Mononuclear cell (primary cell): ENCODE data around the gene PDLIM3. TPM values are rescaled to one million over a fixed set of nuclear protein-coding genes. Genes with fewer than 3 reads are reported as not detected.

Experiments
- H3K27me3 ChIP-seq: 2 replicates; pipeline ENCODE4 v1.6.0; 2011; ENCODE audit warnings: low read length, control low read depth; ENCODE audit not compliant: insufficient read depth
- H3K4me1 ChIP-seq: 2 replicates; pipeline ENCODE4 v1.5.1; 2011; ENCODE audit warnings: mild to moderate bottlenecking, low read length, control low read depth; ENCODE audit not compliant: insufficient read depth
- H3K4me3 ChIP-seq: 2 replicates; pipeline ENCODE4 v1.5.1; 2011; ENCODE audit warnings: mild to moderate bottlenecking, low read length, moderate library complexity
- H3K9me3 ChIP-seq: 2 replicates; pipeline ENCODE4 v1.5.1; 2011; ENCODE audit warnings: low read depth, mild to moderate bottlenecking, control low read depth, low read length
- total RNA-seq: library from RNA; depleted of rRNA; stranded (reverse); fragments of >200 nt; gene quantifications from one replicate; pipeline ENCODE4 v1.2.3, GENCODE V29; 2012

The PDLIM3 gene, protein sequence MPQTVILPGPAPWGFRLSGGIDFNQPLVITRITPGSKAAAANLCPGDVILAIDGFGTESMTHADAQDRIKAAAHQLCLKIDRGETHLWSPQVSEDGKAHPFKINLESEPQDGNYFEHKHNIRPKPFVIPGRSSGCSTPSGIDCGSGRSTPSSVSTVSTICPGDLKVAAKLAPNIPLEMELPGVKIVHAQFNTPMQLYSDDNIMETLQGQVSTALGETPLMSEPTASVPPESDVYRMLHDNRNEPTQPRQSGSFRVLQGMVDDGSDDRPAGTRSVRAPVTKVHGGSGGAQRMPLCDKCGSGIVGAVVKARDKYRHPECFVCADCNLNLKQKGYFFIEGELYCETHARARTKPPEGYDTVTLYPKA
- total RNA-seq = 0.10 TPM

DNA sequence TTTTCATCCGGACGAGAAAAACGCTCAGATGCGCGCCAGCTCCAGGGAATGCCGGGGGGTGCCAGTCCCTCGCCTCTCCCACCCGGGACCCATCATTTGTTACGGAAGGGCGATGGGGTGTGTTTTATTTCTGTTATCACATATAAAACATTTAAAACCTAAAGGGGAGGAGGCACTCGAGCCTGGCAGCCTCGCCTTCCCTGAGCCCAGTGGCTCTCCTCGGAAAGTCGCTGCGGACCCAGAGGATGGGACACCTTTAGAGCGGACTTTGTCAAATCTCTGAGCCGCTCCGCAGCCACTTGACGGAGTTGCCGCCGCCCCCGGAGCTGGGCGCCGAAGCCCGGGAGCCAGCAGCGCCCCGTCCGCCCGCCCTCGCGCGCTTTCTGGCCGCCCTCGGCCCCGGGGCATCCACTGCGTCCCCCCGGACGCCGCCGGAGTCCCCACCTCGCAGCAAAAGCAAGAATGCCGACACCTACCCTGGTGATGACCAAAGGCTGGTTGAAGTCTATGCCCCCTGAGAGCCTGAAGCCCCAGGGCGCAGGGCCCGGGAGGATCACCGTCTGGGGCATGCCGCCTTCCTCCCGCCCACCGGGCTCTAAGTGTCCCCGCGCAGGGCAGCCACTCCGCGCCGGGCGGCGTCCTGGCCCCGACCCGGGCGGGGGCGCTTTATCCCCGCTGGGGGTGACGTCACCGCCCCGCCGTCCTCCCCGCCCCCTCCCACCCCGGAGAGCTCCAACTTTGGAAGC lies at the start of gene PDLIM3:
PDLIM3 (minus strand) TSS at position 642 of the 746 bp plus-strand sequence; CDS start at position 569, 73 bp downstream.
- Histone ChIP-seq H3K27me3 (peaks cover 75% of the 10 kb centered on the region), H3K9me3 (no peaks in the 10 kb centered on the region), H3K4me3 (no peak within 1 kb of the TSS), H3K4me1 (peaks cover 4% of the 10 kb centered on the region)

- no peaks in the 10 kb centered on the region for H3K9me3 ChIP-seq
- H3K4me1 ChIP-seq = peaks cover 4% of the 10 kb centered on the region
- no peak overlapping the region for H3K4me3 ChIP-seq
- H3K27me3 ChIP-seq = peaks cover 37% of the 10 kb centered on the region
These were observed 48.5 kb upstream of the PDLIM3 start for GRCh38 chr4:185583813-185584212.

- Histone ChIP-seq H3K27me3 (peaks cover 30% of the 10 kb centered on the region), H3K9me3 (no peaks in the 10 kb centered on the region), H3K4me1 (peaks cover 4% of the 10 kb centered on the region), H3K4me3 (no peak overlapping the region)
These were observed 47.5 kb upstream of the PDLIM3 start for GRCh38 chr4:185582651-185583400.

DNA sequence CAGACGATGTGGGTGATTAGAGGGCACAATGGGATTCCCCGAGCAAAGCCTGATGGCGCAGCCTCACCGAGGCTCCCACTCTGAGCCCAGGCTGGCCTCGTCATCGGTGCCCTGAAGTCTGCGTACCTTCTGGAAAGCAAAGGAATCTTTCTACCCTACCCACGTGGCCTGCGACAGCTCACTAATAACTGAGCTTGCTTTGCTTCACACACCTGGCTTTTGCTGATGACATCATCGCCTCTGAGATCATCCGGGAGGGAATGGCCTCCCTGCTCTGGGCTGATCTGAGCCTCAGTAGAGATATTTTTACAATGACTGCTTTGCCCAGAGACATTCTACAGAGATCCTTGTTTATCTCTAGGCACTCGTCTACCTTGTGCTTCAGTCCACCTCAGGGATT lies 45.4 kb upstream of the PDLIM3 start:
- H3K27me3 ChIP-seq = peaks cover 9% of the 10 kb centered on the region
- H3K4me3 ChIP-seq = no peak overlapping the region
- no peaks in the 10 kb centered on the region for H3K9me3 ChIP-seq
- H3K4me1 ChIP-seq = no peaks in the 10 kb centered on the region

DNA sequence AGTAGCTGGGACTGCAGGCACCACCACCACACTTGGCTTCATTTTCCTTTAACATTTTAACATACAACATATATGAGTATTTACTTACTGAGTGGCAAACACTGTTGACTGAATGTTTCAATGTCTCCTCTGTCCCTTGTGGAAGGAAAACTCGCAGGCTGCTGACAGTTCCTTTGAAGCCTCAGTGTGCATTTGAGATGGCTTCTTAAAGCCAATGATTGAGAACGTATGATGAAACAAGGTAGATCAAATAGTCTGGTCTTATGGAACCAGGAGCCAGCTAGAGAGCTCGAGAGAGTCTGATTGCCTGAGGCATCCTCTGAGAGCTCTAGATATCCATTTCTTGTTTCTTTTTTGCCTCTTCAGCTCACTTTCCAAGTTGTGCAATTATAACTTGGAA lies 43.0 kb upstream of the PDLIM3 start:
- no peaks in the 10 kb centered on the region for H3K9me3 ChIP-seq
- H3K27me3 ChIP-seq = no peaks in the 10 kb centered on the region
- no peak overlapping the region for H3K4me3 ChIP-seq
- H3K4me1 ChIP-seq = no peaks in the 10 kb centered on the region

- no peaks in the 10 kb centered on the region for H3K9me3 ChIP-seq
- H3K27me3 ChIP-seq = no peaks in the 10 kb centered on the region
- no peak overlapping the region for H3K4me3 ChIP-seq
- H3K4me1 ChIP-seq = no peaks in the 10 kb centered on the region
These were observed 41.9 kb upstream of the PDLIM3 start for GRCh38 chr4:185576962-185577950.

DNA sequence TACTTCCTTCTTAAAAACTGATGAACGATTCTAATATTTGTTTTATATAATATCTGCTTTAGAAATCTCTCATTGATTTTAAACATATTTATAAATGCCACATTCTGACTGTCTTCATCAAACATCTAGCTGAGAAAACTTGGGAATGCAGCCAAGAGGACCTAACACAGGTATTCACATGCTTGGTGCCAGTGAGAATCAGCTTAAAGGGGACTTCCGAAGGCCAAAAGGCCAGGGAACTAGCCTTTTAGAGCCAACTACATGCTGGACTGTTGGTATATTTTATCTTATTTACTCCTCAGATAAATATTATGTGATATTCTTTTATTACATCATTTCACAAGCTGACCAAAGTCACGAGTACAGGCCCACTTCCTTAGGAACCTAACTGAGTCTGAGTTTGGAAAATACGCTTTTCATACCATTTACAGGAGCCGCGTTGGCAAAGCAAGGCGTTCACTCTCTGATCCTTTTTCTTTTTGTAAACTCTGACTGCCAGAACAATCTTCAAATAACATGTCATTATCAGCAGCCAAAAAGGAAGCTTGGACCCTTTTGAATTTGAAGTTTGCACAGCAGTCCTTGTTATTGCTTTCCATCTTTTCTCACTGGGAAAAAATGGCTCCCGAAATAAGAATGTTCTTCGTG lies 41.1 kb upstream of the PDLIM3 start:
- H3K27me3 ChIP-seq = no peaks in the 10 kb centered on the region
- no peak overlapping the region for H3K4me3 ChIP-seq
- no peaks in the 10 kb centered on the region for H3K9me3 ChIP-seq
- no peaks in the 10 kb centered on the region for H3K4me1 ChIP-seq

DNA sequence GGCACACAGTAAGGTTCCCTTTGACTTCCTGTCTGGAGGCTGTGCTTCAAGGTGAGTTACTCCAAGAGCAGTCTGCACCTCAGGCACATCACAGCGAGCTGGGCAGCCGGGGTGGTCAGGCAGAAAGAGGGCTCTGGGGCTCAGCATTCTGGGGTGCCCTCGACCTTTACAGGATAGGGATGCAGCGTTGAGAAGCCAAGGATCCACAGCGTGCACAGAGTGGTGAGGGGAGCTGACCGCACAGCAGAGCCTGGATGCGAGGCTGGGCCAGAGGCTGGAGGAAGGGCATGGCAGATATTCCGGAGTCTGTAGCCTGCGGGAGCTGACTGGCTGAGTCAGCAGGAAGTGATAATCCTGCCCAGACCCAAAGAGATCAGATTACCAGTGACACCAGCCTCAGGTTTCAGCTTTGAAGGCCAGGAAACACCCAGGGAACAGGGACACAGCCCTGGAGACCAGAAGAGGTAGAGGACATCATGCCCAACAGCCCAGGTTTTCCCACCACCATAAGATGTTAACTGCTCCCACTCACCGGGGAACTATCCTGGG lies 38.4 kb upstream of the PDLIM3 start:
- Histone ChIP-seq H3K9me3 (no peaks in the 10 kb centered on the region), H3K4me1 (no peaks in the 10 kb centered on the region)

DNA sequence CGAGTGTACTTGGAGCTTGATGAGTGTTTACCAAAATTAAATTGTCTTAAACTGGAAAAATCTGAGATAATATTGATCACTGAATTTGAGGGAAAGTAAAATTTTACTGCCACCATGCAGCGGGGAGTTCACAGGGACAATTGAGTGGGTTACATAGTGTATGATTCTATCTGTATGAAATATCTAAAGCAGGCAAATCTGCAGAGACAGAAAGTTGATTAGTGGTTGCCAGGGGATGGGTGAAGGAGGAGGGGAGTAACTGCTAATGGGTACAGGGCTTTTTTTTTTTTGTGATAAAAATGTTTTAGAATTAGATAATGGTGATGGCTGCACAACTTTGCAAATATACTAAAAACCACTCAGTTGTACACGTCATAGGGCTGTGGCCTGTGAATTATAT lies 35.4 kb upstream of the PDLIM3 start:
- H3K4me1 ChIP-seq = no peaks in the 10 kb centered on the region
- no peak overlapping the region for H3K4me3 ChIP-seq
- H3K9me3 ChIP-seq = no peaks in the 10 kb centered on the region
- no peaks in the 10 kb centered on the region for H3K27me3 ChIP-seq

More for the DNA sequence above, 38.4 kb upstream of the PDLIM3 start:
- Histone ChIP-seq H3K4me3 (no peak overlapping the region), H3K27me3 (no peaks in the 10 kb centered on the region)

- H3K9me3 ChIP-seq = no peaks in the 10 kb centered on the region
- H3K4me3 ChIP-seq = no peak overlapping the region
- H3K4me1 ChIP-seq = no peaks in the 10 kb centered on the region
- no peaks in the 10 kb centered on the region for H3K27me3 ChIP-seq
These were observed 32.4 kb upstream of the PDLIM3 start for GRCh38 chr4:185567381-185568376.

DNA sequence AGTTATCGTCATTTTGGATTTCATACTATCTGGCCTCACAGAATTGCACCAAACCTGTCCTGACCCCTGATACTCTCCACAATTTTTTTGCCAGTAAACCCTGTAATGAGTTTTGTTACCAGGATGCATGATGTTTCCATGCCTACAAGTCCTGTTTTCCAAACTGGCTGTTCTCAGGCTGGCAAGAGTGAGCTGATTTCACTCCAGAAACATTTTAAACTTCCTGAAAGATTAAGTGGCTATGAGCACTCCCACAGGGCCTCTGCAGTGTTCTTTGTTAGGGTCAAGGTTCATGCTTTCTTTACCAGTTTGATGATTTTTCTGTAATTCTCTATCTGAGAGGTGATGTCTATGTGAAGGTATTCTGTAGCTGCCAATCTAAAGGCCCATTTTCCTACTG lies 31.7 kb upstream of the PDLIM3 start:
- H3K4me1 ChIP-seq = no peaks in the 10 kb centered on the region
- H3K9me3 ChIP-seq = no peaks in the 10 kb centered on the region
- no peak overlapping the region for H3K4me3 ChIP-seq
- H3K27me3 ChIP-seq = no peaks in the 10 kb centered on the region

GRCh38 chr4:185566425-185566824 lies 31.1 kb upstream of the PDLIM3 start:
- no peak overlapping the region for H3K4me3 ChIP-seq
- no peaks in the 10 kb centered on the region for H3K4me1 ChIP-seq
- no peaks in the 10 kb centered on the region for H3K27me3 ChIP-seq
- H3K9me3 ChIP-seq = no peaks in the 10 kb centered on the region

DNA sequence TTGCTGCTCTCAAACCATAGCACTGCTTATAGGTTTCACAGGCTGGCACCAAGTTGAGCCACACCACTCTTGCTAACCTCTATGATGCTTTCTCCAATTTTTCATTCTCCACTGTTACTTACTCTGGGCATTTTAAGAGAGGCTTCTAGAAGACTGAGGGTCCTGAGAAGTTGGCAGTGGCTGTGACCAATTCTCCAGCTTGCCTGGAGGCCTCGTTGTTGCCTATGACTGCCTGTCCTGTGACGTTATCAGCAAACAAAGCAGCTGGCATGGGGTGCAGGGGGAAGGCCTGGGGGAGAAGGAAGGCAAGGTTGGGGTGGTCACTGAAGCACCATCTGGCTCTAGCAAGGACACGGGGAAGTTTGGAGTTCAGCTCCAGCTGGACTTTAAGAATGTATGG lies 30.4 kb upstream of the PDLIM3 start:
- H3K27me3 ChIP-seq = no peaks in the 10 kb centered on the region
- no peaks in the 10 kb centered on the region for H3K4me1 ChIP-seq
- H3K4me3 ChIP-seq = no peak overlapping the region
- no peaks in the 10 kb centered on the region for H3K9me3 ChIP-seq
